ENCODE data around the gene UGT2B15. TPM values are rescaled to one million over a fixed set of nuclear protein-coding genes. Genes with fewer than 3 reads are reported as not detected.
"Not testable (repeated sequence)": the region's sequence is repeated elsewhere in the genome, so short reads cannot be mapped to it uniquely, and the experiment has no call there.

UGT2B15 gene
- total RNA-seq, 1 donor from 2014 or later = 0.57 TPM

DNA sequence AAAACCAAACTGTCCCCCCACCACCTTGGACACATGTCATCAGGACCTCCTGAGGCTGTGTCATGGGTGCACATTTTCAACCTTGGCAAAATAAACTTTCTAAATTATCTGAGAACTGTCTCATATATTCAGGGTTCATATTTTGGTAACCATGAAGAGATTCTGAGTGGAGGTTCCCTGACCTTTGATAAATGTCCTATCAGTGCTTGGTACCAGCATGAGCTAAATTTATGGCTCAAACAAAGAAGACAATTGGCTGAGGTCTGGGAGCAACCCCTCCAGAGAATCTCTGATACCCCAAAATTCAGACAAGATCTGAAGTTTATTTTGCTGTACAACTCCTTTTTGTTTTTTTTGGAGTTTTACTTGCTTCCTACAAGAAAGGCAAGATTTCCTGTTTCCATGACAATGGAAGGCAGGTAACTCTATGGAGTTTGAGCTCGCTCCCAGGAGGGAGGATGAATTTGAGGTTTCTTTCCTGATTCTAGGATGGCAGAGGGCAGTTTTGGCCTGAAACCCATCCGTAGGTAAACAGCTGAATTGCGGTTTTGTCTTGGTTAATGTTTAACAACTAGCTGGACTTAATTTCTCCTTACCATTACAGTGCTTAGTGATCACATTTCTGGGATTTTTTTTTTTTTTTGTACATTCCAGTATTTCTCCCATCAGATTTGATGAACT is 14.5 kb downstream of the UGT2B15 start:
- H3K9me3 Mint-ChIP-seq (ENCODE audit: low read depth) = peaks cover 28% of the 10 kb centered on the region
- no peaks in the 10 kb centered on the region for H3K27me3 Mint-ChIP-seq
- no peak for DNase-seq (ENCODE audit: low spot score, unreplicated experiment)
- H3K4me1 Mint-ChIP-seq (ENCODE audit: low read depth) = peaks cover 34% of the 10 kb centered on the region
- H3K36me3 Mint-ChIP-seq (ENCODE audit: insufficient read depth) = peaks cover 17% of the 10 kb centered on the region
- no peak for TF ChIP-seq CTCF (IDR thresholded peaks at IDR 0.05; ENCODE audit: unreplicated experiment)
- peak overlapping the region; percentile 92 for H3K27ac Mint-ChIP-seq
- H3K4me3 Mint-ChIP-seq (ENCODE audit: low read depth) = no peak overlapping the region

DNA sequence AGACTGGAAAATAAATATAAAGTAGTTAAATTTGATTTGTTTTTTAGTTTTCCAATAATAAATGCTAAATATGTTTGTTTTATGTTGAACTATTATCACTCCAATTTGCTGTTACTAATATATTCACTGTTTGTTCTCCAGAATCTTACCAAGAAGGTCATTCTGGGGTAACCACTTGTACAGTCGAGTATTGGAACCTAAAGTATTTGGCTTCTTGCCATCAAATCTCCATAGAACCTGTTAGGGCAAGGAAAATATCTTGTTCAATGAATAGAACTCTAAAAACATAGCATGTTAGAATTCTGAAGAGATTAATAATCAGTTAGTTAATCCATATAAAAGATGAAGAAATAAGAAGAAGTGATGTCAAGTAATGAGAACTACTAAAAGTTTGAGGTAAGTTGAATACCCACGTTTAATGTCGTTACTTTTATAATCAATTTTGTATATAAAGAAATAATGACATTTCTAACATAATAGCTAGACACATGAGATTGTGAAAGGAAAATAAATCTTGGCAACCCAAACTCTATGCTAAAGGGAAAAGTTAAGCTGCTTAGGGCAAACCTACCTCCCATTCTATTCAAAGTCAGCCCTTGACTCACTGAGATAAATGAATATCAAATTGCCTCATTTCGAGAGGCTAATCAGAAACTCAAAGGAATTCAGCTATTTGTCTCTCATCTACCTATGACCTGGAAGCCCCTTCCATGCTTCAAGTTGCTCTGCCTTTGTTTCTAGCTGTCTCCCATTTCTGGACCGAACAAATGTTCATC is 15.3 kb downstream of the UGT2B15 start:
- DNase-seq (ENCODE audit: low spot score, unreplicated experiment) = no peak
- TF ChIP-seq CTCF (IDR thresholded peaks at IDR 0.05; ENCODE audit: unreplicated experiment) = no peak
- peak overlapping the region; percentile 92 for H3K27ac Mint-ChIP-seq

GRCh38 chr4:68651932-68652331 is 18.5 kb downstream of the UGT2B15 start:
- H3K4me1 Mint-ChIP-seq (ENCODE audit: low read depth) = peaks cover 24% of the 10 kb centered on the region
- no peak for DNase-seq (ENCODE audit: low spot score, unreplicated experiment)
- H3K4me3 Mint-ChIP-seq (ENCODE audit: low read depth) = no peak overlapping the region
- no peaks in the 10 kb centered on the region for H3K27me3 Mint-ChIP-seq
- peaks cover 20% of the 10 kb centered on the region for H3K36me3 Mint-ChIP-seq (ENCODE audit: insufficient read depth)
- H3K9me3 Mint-ChIP-seq (ENCODE audit: low read depth) = peaks cover 32% of the 10 kb centered on the region
- no peak overlapping the region for H3K27ac Mint-ChIP-seq
- TF ChIP-seq CTCF (IDR thresholded peaks at IDR 0.05; ENCODE audit: unreplicated experiment) = no peak

More for the DNA sequence above, 15.3 kb downstream of the UGT2B15 start:
- Mint-ChIP-seq H3K4me3 (ENCODE audit: low read depth) (no peak overlapping the region), H3K36me3 (ENCODE audit: insufficient read depth) (peaks cover 18% of the 10 kb centered on the region), H3K27me3 (no peaks in the 10 kb centered on the region), H3K9me3 (ENCODE audit: low read depth) (peaks cover 26% of the 10 kb centered on the region), H3K4me1 (ENCODE audit: low read depth) (peaks cover 34% of the 10 kb centered on the region)

DNA sequence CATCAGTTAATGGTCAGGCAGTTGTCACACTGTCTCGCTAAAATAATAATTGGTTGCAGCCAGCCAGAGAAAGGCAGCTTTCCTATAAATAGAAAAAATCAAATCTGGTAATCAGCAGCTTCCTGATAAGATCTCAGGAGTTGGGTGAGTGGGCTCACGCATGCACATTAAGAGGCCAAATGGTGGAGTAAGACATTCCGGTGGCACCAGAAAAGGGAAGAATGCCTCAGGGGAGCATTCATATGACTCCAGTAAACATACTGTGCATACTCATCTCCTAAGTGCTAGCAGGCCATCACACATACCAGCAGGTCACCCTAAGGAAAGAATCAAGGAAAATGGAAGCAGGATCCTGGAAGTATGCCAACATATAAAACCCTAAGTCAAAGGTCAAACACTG is 40.1 kb downstream of the UGT2B15 start:
- Mint-ChIP-seq H3K27ac (no peak overlapping the region), H3K4me1 (ENCODE audit: low read depth) (peaks cover 4% of the 10 kb centered on the region), H3K27me3 (no peaks in the 10 kb centered on the region), H3K36me3 (ENCODE audit: insufficient read depth) (peaks cover 8% of the 10 kb centered on the region), H3K9me3 (ENCODE audit: low read depth) (peaks cover 26% of the 10 kb centered on the region), H3K4me3 (ENCODE audit: low read depth) (no peak overlapping the region)
- no peak for DNase-seq (ENCODE audit: low spot score, unreplicated experiment)
- TF ChIP-seq CTCF (IDR thresholded peaks at IDR 0.05; ENCODE audit: unreplicated experiment) = no peak

GRCh38 chr4:68622731-68623130 is 47.7 kb downstream of the UGT2B15 start:
- DNase-seq (ENCODE audit: low spot score, unreplicated experiment); H3K27ac Mint-ChIP-seq; H3K36me3 Mint-ChIP-seq (ENCODE audit: insufficient read depth); H3K9me3 Mint-ChIP-seq (ENCODE audit: low read depth); H3K4me3 Mint-ChIP-seq (ENCODE audit: low read depth); H3K27me3 Mint-ChIP-seq: not testable (repeated sequence)
- H3K4me1 Mint-ChIP-seq (ENCODE audit: low read depth) = peaks cover 14% of the 10 kb centered on the region

Data from progenitor cell of endocrine pancreas (in vitro differentiated cells).